HepG2 (cell line): ENCODE data around the gene CIAO2B. TPM values are rescaled to one million over a fixed set of nuclear protein-coding genes. Genes with fewer than 3 reads are reported as not detected.

Experiments used
- CREM ChIP-seq, 2 experiments: sonication (generic) in 1 of 2; formaldehyde crosslinking in 1 of 2; IDR thresholded peaks; 2 replicates each; pipeline versions ENCODE4 v1.4.0 to v1.6.1; 2016 to 2020; ENCODE audit warnings: antibody characterized with exemption in 1 of 2, mild to moderate bottlenecking in 1 of 2, missing genetic modification reagents in 1 of 2
- HMGA1 ChIP-seq: sonication (generic); formaldehyde crosslinking; conservative IDR thresholded peaks from 2 replicates; pipeline ENCODE4 v1.4.0; 2020; ENCODE audit warnings: missing genetic modification reagents
- MAF1 ChIP-seq: sonication (generic); formaldehyde crosslinking; IDR thresholded peaks from 2 replicates; pipeline ENCODE4 v1.5.0; 2020; ENCODE audit warnings: missing genetic modification reagents, borderline replicate concordance
- MBNL3 ChIP-seq: fragments of 250-450 bp; sonication (Bioruptor Pico); conservative IDR thresholded peaks from 2 replicates; pipeline ENCODE4 v1.8.0; 2022; ENCODE audit warnings: mild to moderate bottlenecking, inconsistent platforms
- SP5 ChIP-seq: IDR thresholded peaks from 2 replicates; pipeline ENCODE4 v1.6.1; 2016; ENCODE audit warnings: low read depth, borderline replicate concordance
- SPEN ChIP-seq: sonication (generic); formaldehyde crosslinking; IDR thresholded peaks from 2 replicates; pipeline ENCODE4 v1.5.1; 2020; ENCODE audit warnings: low read depth, mild to moderate bottlenecking, missing genetic modification reagents
- STAT5B ChIP-seq: sonication (generic); formaldehyde crosslinking; IDR thresholded peaks from 2 replicates; pipeline ENCODE4 v1.4.0; 2020; ENCODE audit warnings: missing genetic modification reagents
- TBX2 ChIP-seq: sonication (generic); formaldehyde crosslinking; IDR thresholded peaks from 2 replicates; pipeline ENCODE4 v1.5.0; 2020; ENCODE audit warnings: missing genetic modification reagents, mild to moderate bottlenecking, borderline replicate concordance
- ZNF124 ChIP-seq: sonication (generic); formaldehyde crosslinking; IDR thresholded peaks from 2 replicates; pipeline ENCODE4 v1.4.0; 2020; ENCODE audit warnings: missing genetic modification reagents
- ZNF138 ChIP-seq: sonication (generic); formaldehyde crosslinking; IDR thresholded peaks from 2 replicates; pipeline ENCODE4 v1.5.0; 2020; ENCODE audit warnings: mild to moderate bottlenecking, low read depth, missing genetic modification reagents
- ZNF17 ChIP-seq: sonication (generic); formaldehyde crosslinking; IDR thresholded peaks from 2 replicates; pipeline ENCODE4 v1.5.0; 2020; ENCODE audit warnings: mild to moderate bottlenecking, missing genetic modification reagents
- ZNF326 ChIP-seq: sonication (generic); formaldehyde crosslinking; IDR thresholded peaks from 2 replicates; pipeline ENCODE4 v1.4.0; 2020; ENCODE audit warnings: missing genetic modification reagents, borderline replicate concordance
- ZNF550 ChIP-seq: sonication (generic); formaldehyde crosslinking; IDR thresholded peaks from 2 replicates; pipeline ENCODE4 v1.4.0; 2020; ENCODE audit warnings: mild to moderate bottlenecking, missing genetic modification reagents, borderline replicate concordance
- ZNF614 ChIP-seq: IDR thresholded peaks from 2 replicates; pipeline ENCODE4 v1.6.1; 2018; ENCODE audit warnings: missing biosample characterization, missing genetic modification reagents, inconsistent platforms, borderline replicate concordance
- ZNF652 ChIP-seq: IDR thresholded peaks from 2 replicates; pipeline ENCODE4 v1.6.1; 2016; ENCODE audit warnings: low read depth, borderline replicate concordance
- ZNF703 ChIP-seq: sonication (generic); formaldehyde crosslinking; IDR thresholded peaks from 2 replicates; pipeline ENCODE4 v1.5.1; 2020; ENCODE audit warnings: missing genetic modification reagents, mild to moderate bottlenecking, moderate library complexity, borderline replicate concordance
- polyA plus RNA-seq, 8 experiments: library from polyadenylated mRNA; depleted of rRNA in 3 of 8; stranded (reverse) in 7 of 8; unstranded in 1 of 8; fragments of >200 nt; fragmentation: Illumina TruSeq in 4 of 8; extraction: Trizol in 4 of 8; gene quantifications; 2 replicates each; pipeline versions ENCODE4 v1.2.1 to v1.2.3, GENCODE V29; 2011 to 2016; ENCODE audit warnings: low read depth in 4 of 8, missing spikeins in 1 of 8, mixed read lengths in 1 of 8; ENCODE audit not compliant: insufficient read depth in 1 of 8
- total RNA-seq, 5 experiments: library from RNA; depleted of rRNA; stranded (reverse); fragments of >200 nt; fragmentation: Illumina TruSeq; extraction: Trizol; gene quantifications; 2 replicates each; pipeline ENCODE4 v1.2.3, GENCODE V29; 2016; ENCODE audit warnings: low read depth in 1 of 5
- TF ChIP-seq, protein P1 (sequence below): sonication (generic); formaldehyde crosslinking; IDR thresholded peaks from 2 replicates; pipeline ENCODE4 v1.5.0; 2020; ENCODE audit warnings: mild to moderate bottlenecking, missing genetic modification reagents, borderline replicate concordance
- TF ChIP-seq, protein P2 (sequence below): sonication (generic); formaldehyde crosslinking; IDR thresholded peaks from 2 replicates; pipeline ENCODE4 v1.5.1; 2020; ENCODE audit warnings: missing genetic modification reagents, mild to moderate bottlenecking, borderline replicate concordance

The CIAO2B gene
- total and polyA plus RNA-seq, 2 of the 13 experiments (the other 11 are each of a cell fraction or from before 2014, with no cell fraction given), result 157 to 293 TPM

DNA sequence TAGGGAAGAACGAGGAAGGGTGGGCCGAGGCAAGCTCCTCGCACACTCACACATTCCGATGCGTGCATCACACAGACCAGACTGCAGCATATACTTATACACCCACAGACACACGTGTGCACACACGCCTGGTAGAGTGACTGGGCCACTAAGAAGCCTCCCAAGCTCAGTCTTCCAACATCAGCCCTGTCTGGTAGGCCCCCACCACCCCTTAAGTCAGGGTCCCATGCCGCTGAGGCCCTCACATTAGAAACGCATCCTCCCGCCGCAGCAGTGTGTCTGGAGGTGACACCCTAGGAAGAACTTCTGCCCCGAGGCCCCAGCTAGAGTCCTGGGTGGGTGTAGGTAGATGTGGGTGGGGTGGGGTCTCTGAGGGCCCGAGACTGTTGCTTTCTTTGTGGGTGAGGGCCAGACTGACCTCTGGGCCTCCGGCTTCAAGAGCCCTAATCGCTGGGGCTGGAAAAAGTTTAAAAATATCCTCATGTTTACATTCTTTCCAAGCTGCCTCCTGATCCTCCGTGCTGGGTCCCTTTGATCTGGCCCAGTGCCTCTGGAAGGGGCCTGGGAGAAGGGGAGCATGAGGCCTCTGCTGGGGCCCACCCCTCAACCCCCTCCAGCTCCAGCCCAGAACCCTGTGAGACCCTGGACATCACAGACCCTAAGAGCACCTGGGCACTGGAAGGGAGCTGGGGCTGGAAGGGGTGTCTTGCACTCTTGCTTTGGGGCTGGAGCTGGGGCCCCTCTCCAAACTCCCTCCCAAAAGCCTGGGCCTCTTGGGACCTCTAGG is 29.2 kb downstream of the CIAO2B start (continued):
- TF ChIP-seq TBX2 (peak; percentile 36; the same call in 1 of the 2 replicates), SPEN (CRISPR knock-in tag) (no peak), MAF1 (CRISPR knock-in tag) (no peak), HMGA1 (CRISPR knock-in tag) (no peak), ZNF614 (CRISPR knock-in tag) (no peak; the same call in none of the 2 replicates), ZNF652 (CRISPR knock-in tag) (no peak), ZNF17 (CRISPR knock-in tag) (no peak), SP5 (CRISPR knock-in tag) (peak; percentile 88), ZNF326 (CRISPR knock-in tag) (no peak), STAT5B (CRISPR knock-in tag) (no peak), MBNL3 (CRISPR knock-in tag) (no peak), CREM (IDR thresholded peaks at IDR 0.05) (peak; percentile 64; the same call in 1 of the 2 replicates), CREM (CRISPR knock-in tag; IDR thresholded peaks at IDR 0.05) (no peak), ZNF703 (CRISPR knock-in tag) (no peak), ZNF124 (CRISPR knock-in tag) (no peak; the same call in 1 of the 2 replicates), ZNF138 (CRISPR knock-in tag) (peak; percentile 59; the same call in 1 of the 2 replicates), ZNF550 (no peak)
- TF ChIP-seq, protein P1, sequence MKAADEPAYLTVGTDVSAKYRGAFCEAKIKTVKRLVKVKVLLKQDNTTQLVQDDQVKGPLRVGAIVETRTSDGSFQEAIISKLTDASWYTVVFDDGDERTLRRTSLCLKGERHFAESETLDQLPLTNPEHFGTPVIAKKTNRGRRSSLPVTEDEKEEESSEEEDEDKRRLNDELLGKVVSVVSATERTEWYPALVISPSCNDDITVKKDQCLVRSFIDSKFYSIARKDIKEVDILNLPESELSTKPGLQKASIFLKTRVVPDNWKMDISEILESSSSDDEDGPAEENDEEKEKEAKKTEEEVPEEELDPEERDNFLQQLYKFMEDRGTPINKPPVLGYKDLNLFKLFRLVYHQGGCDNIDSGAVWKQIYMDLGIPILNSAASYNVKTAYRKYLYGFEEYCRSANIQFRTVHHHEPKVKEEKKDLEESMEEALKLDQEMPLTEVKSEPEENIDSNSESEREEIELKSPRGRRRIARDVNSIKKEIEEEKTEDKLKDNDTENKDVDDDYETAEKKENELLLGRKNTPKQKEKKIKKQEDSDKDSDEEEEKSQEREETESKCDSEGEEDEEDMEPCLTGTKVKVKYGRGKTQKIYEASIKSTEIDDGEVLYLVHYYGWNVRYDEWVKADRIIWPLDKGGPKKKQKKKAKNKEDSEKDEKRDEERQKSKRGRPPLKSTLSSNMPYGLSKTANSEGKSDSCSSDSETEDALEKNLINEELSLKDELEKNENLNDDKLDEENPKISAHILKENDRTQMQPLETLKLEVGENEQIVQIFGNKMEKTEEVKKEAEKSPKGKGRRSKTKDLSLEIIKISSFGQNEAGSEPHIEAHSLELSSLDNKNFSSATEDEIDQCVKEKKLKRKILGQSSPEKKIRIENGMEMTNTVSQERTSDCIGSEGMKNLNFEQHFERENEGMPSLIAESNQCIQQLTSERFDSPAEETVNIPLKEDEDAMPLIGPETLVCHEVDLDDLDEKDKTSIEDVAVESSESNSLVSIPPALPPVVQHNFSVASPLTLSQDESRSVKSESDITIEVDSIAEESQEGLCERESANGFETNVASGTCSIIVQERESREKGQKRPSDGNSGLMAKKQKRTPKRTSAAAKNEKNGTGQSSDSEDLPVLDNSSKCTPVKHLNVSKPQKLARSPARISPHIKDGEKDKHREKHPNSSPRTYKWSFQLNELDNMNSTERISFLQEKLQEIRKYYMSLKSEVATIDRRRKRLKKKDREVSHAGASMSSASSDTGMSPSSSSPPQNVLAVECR, result no peak
- TF ChIP-seq, protein P2, sequence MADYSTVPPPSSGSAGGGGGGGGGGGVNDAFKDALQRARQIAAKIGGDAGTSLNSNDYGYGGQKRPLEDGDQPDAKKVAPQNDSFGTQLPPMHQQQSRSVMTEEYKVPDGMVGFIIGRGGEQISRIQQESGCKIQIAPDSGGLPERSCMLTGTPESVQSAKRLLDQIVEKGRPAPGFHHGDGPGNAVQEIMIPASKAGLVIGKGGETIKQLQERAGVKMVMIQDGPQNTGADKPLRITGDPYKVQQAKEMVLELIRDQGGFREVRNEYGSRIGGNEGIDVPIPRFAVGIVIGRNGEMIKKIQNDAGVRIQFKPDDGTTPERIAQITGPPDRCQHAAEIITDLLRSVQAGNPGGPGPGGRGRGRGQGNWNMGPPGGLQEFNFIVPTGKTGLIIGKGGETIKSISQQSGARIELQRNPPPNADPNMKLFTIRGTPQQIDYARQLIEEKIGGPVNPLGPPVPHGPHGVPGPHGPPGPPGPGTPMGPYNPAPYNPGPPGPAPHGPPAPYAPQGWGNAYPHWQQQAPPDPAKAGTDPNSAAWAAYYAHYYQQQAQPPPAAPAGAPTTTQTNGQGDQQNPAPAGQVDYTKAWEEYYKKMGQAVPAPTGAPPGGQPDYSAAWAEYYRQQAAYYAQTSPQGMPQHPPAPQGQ (CRISPR knock-in tag), result no peak
